Measurements from ENCODE around the gene BLOC1S5.

BLOC1S5 gene

GRCh38 chr6:8066108-8066507 is 1.9 kb upstream of the BLOC1S5 start:
- TF ChIP-seq, protein P1, sequence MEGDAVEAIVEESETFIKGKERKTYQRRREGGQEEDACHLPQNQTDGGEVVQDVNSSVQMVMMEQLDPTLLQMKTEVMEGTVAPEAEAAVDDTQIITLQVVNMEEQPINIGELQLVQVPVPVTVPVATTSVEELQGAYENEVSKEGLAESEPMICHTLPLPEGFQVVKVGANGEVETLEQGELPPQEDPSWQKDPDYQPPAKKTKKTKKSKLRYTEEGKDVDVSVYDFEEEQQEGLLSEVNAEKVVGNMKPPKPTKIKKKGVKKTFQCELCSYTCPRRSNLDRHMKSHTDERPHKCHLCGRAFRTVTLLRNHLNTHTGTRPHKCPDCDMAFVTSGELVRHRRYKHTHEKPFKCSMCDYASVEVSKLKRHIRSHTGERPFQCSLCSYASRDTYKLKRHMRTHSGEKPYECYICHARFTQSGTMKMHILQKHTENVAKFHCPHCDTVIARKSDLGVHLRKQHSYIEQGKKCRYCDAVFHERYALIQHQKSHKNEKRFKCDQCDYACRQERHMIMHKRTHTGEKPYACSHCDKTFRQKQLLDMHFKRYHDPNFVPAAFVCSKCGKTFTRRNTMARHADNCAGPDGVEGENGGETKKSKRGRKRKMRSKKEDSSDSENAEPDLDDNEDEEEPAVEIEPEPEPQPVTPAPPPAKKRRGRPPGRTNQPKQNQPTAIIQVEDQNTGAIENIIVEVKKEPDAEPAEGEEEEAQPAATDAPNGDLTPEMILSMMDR (IDR thresholded peaks at IDR 0.05), result no peak

- TF ChIP-seq, protein P1 (IDR thresholded peaks at IDR 0.05), result no peak
Observed at GRCh38 chr6:8065519-8065911, 1.3 kb upstream of the BLOC1S5 start.

DNA sequence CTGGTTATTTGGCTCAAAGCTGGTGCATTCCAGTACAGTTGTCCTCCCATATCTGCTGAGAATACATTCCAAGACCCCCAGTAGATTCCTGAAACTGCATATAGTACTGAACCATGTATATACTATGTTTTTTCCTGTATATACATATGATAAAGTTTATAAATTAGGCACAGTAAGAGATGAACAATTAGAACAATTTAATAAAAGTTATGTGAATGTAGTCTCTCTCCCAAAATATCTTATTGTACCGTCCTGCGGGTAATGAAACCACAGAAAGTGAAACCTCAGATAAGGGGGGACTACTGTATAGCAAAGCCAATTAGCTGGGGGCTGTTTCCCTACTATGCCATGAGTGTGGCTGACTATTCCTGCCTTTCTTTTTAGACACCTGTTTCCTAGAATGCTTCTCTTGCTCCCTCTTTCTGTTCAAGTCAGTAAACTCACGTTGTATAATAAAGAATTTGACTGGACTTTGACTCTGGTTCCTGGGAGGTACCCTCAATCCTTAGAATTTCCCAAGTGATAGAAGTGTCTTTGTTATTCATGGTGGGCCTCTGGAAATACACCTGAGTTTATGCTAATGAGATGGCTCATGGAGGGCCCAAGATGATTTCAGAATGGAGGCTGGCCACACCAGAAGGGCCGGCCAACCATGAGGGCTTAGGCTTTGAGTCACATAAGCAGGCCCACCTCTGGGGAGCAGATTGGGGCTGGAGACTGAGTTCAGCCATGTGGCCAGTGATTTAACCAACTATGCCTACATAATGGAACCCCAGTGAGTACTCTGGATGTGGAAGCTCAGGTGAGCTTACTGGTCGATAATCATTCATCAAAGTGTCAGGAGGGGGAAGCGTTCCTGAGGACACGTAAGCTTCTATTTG is 689 bp upstream of the BLOC1S5 start:
- TF ChIP-seq, protein P1 (IDR thresholded peaks at IDR 0.05), result no peak

- TF ChIP-seq, protein P1 (IDR thresholded peaks at IDR 0.05), result no peak
Observed at GRCh38 chr6:8061736-8062135, 2.5 kb downstream of the BLOC1S5 start.

GRCh38 chr6:8060346-8060745 is 3.8 kb downstream of the BLOC1S5 start:
- TF ChIP-seq, protein P1 (IDR thresholded peaks at IDR 0.05), result no peak

- TF ChIP-seq, protein P1 (IDR thresholded peaks at IDR 0.05), result peak; percentile 42
Observed at GRCh38 chr6:8059129-8059528, 5.1 kb downstream of the BLOC1S5 start.

- TF ChIP-seq, protein P1 (IDR thresholded peaks at IDR 0.05), result no peak
Observed at GRCh38 chr6:8057793-8058192, 6.4 kb downstream of the BLOC1S5 start.

Measured in LNCAP (cell line).